ENCODE results near the gene RYR2. TPM values are rescaled to one million over a fixed set of nuclear protein-coding genes. Genes with fewer than 3 reads are reported as not detected.
"Not testable (repeated sequence)": the region's sequence is repeated elsewhere in the genome, so short reads cannot be mapped to it uniquely, and the experiment has no call there.

The RYR2 gene
- total RNA-seq, 4 donors from 2014 or later: 0.23 to 4.6 (median 0.89) TPM

GRCh38 chr1:237140986-237141385 lies 99.0 kb downstream of the RYR2 start:
- Histone ChIP-seq H3K9me3 (no peaks in the 10 kb centered on the region), H3K4me3 (no peak overlapping the region), H3K27ac (peak overlapping the region in 3 of 4 donors; percentile 56 to 75 (median 68)), H3K36me3 (no peaks in the 10 kb centered on the region), H3K27me3 (no peaks in the 10 kb centered on the region), H3K4me1 (peaks cover 0 to 16% (median 8%) of the 10 kb centered on the region in 3 donors)
- no peak for DNase-seq
- 52 to 57% methylated on average over 1 of the region's 1 CpG for WGBS, 2 donors
- TF ChIP-seq, protein P1, sequence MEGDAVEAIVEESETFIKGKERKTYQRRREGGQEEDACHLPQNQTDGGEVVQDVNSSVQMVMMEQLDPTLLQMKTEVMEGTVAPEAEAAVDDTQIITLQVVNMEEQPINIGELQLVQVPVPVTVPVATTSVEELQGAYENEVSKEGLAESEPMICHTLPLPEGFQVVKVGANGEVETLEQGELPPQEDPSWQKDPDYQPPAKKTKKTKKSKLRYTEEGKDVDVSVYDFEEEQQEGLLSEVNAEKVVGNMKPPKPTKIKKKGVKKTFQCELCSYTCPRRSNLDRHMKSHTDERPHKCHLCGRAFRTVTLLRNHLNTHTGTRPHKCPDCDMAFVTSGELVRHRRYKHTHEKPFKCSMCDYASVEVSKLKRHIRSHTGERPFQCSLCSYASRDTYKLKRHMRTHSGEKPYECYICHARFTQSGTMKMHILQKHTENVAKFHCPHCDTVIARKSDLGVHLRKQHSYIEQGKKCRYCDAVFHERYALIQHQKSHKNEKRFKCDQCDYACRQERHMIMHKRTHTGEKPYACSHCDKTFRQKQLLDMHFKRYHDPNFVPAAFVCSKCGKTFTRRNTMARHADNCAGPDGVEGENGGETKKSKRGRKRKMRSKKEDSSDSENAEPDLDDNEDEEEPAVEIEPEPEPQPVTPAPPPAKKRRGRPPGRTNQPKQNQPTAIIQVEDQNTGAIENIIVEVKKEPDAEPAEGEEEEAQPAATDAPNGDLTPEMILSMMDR (IDR thresholded peaks at IDR 0.05): no peak
- no peak for TF ChIP-seq POLR2A (IDR thresholded peaks at IDR 0.05)
- intact Hi-C loops (cut with DNase I): no loop called here

DNA sequence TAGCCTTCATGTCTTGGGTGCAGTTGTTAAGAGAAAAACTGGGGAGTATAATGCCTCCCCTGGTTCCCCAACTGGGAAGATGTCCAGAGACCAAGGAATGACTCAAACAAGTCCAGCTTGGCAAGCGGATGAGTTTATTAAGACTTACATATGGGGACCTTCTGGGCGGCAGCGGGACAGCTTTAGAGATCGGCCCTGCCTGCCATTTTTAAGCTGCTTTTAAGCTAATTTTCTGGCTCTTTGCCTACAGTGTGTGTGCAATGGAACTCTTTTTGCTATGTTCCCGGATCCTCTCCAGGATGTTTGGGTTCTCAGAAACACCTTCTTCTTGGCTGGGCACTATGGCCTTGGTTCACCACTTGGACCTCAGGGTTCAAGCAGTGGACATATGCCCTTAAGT lies 99.5 kb downstream of the RYR2 start:
- Histone ChIP-seq H3K9me3 (no peaks in the 10 kb centered on the region), H3K36me3 (no peaks in the 10 kb centered on the region), H3K4me1 (peaks cover 0 to 21% (median 8%) of the 10 kb centered on the region in 3 donors), H3K27me3 (no peaks in the 10 kb centered on the region), H3K4me3 (peak overlapping the region in 1 of 4 donors; percentile 3), H3K27ac (peak overlapping the region in 3 of 4 donors; percentile 56 to 75 (median 68))
- 62 to 78% methylated on average over 5 of the region's 5 CpGs for WGBS, 2 donors
- intact Hi-C loops (cut with DNase I): no loop called here
- TF ChIP-seq, protein P1 (IDR thresholded peaks at IDR 0.05): no peak
- no peak for DNase-seq

DNA sequence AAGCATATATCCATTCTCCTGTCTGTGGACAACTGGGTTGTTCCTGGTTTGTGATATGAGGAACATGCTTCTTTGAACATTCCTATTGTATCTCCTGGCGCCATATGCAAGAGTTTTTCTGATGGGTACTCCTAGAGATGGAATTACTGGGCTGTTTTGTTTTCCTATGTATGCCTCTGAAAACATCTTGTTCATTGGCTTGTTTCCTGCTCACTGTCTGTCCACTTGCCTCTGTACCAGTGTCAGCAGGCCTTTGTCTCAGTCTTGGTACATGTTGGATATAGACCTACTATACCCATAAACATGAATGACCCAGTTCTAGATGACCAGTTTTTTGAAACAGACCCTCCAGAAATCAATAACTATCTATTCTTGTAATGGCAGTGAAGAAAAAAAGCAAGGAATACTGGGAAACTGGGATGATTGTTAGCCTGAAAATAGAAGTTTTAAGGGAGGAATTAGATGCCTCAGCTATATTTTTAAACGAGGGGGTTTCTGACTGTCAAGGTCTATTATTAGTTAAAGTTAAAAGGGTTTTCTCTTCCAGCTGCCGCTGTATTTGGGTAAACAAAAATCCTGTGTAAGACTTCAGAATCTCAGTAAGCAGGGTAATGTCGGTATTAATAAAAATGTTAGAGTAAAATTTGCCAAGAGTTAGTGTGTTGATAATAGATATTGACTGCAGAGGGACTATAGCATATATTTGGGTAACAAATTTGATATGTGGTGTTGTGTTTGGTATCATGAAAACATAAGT lies 103.6 kb downstream of the RYR2 start:
- TF ChIP-seq, protein P1 (IDR thresholded peaks at IDR 0.05): no peak
- no peak for TF ChIP-seq POLR2A (IDR thresholded peaks at IDR 0.05)
- peak overlapping the region in 3 of 4 donors; percentile 27 to 44 (median 34) for H3K27ac ChIP-seq
- H3K36me3 ChIP-seq: no peaks in the 10 kb centered on the region
- H3K27me3 ChIP-seq: no peaks in the 10 kb centered on the region
- H3K4me1 ChIP-seq: peaks cover 0 to 29% (median 8%) of the 10 kb centered on the region in 3 donors
- no peak for DNase-seq
- H3K9me3 ChIP-seq: no peaks in the 10 kb centered on the region
- 51 to 58% methylated on average over 4 of the region's 4 CpGs for WGBS, 2 donors
- intact Hi-C loops (cut with DNase I): no loop called here
- peak overlapping the region in 1 of 4 donors; percentile 35 for H3K4me3 ChIP-seq

- Histone ChIP-seq H3K36me3 (no peaks in the 10 kb centered on the region), H3K4me1 (peaks cover 0 to 28% (median 8%) of the 10 kb centered on the region in 3 donors), H3K9me3 (no peaks in the 10 kb centered on the region), H3K27ac (peak overlapping the region in 3 of 4 donors; percentile 27 to 44 (median 34)), H3K4me3 (peak overlapping the region in 1 of 4 donors; percentile 35), H3K27me3 (no peaks in the 10 kb centered on the region)
- no peak for DNase-seq
- intact Hi-C loops (cut with DNase I): no loop called here
- TF ChIP-seq, protein P1 (IDR thresholded peaks at IDR 0.05): no peak
- no peak for TF ChIP-seq POLR2A (IDR thresholded peaks at IDR 0.05)
- WGBS, 2 donors: 33% methylated on average over 7 of the region's 7 CpGs
Observed at GRCh38 chr1:237146241-237146640, 104.3 kb downstream of the RYR2 start.

GRCh38 chr1:237149857-237150256 lies 107.9 kb downstream of the RYR2 start:
- H3K4me1 ChIP-seq: peaks cover 0 to 19% (median 0%) of the 10 kb centered on the region in 3 donors
- no peak overlapping the region for H3K4me3 ChIP-seq
- H3K9me3 ChIP-seq: no peaks in the 10 kb centered on the region
- WGBS, 2 donors: 66 to 76% methylated on average over 3 of the region's 3 CpGs
- H3K27me3 ChIP-seq: no peaks in the 10 kb centered on the region
- DNase-seq: no peak
- intact Hi-C loops (cut with DNase I): no loop called here
- H3K27ac ChIP-seq: no peak overlapping the region
- no peaks in the 10 kb centered on the region for H3K36me3 ChIP-seq
- no peak for TF ChIP-seq POLR2A (IDR thresholded peaks at IDR 0.05)
- TF ChIP-seq, protein P1 (IDR thresholded peaks at IDR 0.05): no peak

GRCh38 chr1:237151979-237152378 lies 110.0 kb downstream of the RYR2 start:
- H3K9me3 ChIP-seq; H3K27ac ChIP-seq; intact Hi-C loops (cut with DNase I); DNase-seq; H3K4me3 ChIP-seq; H3K27me3 ChIP-seq; H3K36me3 ChIP-seq; H3K4me1 ChIP-seq: not testable (repeated sequence)
- 74 to 82% methylated on average over 6 of the region's 6 CpGs for WGBS, 2 donors

Data from esophagus squamous epithelium (tissue), 5 donors.